ENCODE results near the gene ACOX2. TPM values are rescaled to one million over a fixed set of nuclear protein-coding genes. Genes with fewer than 3 reads are reported as not detected.
A peak's percentile ranks its signal among the peaks of the same experiment; 100 is the strongest.

The ACOX2 gene
- total RNA-seq, 6 experiments from 2014 or later, result 9.7 to 15.4 (median 11.8) TPM

DNA sequence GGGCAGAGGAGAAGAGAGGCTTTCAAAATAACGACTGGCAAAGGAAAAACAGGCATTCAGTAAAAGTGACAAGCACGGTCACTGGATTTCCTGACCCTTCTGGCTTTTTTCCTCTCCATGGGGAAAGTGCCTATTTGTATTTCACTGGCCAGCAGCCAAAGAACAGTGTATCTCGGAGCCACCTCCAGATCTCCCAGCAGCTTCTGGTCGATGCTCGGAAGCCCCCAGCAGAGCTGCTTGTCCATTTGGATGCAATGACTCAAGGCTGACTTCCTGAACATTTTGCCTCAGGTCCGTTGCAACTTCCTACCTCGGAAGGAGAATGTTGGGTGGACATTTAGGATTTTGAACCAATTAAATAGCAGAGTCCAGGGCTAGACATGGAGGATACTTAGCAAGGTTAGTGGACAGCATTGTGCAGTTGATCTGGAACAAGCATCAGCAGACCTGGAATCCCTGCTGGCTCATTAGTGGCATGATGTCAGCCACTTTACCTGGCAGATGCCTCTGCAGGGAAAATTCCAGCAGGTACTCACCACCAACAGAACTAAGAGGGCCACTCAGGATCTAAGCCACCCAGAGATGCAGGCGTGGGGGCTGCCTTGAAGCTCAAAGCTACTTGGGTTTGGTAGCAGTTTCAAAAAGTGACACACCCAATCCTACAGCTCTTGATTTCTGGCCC lies 39.1 kb upstream of the ACOX2 start:
- Mint-ChIP-seq H3K4me3 (no peak overlapping the region), H3K36me3 (ENCODE audit: low read depth) (peaks cover 12% of the 10 kb centered on the region), H3K27ac (no peak overlapping the region), H3K9me3 (peaks cover 5% of the 10 kb centered on the region; the same call in 1 of the 2 replicates), H3K27me3 (ENCODE audit: insufficient read depth) (peaks cover 10% of the 10 kb centered on the region), H3K4me1 (ENCODE audit: low read depth) (peaks cover 38% of the 10 kb centered on the region)
- DNase-seq, result no peak
- TF ChIP-seq, protein P1, sequence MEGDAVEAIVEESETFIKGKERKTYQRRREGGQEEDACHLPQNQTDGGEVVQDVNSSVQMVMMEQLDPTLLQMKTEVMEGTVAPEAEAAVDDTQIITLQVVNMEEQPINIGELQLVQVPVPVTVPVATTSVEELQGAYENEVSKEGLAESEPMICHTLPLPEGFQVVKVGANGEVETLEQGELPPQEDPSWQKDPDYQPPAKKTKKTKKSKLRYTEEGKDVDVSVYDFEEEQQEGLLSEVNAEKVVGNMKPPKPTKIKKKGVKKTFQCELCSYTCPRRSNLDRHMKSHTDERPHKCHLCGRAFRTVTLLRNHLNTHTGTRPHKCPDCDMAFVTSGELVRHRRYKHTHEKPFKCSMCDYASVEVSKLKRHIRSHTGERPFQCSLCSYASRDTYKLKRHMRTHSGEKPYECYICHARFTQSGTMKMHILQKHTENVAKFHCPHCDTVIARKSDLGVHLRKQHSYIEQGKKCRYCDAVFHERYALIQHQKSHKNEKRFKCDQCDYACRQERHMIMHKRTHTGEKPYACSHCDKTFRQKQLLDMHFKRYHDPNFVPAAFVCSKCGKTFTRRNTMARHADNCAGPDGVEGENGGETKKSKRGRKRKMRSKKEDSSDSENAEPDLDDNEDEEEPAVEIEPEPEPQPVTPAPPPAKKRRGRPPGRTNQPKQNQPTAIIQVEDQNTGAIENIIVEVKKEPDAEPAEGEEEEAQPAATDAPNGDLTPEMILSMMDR (IDR thresholded peaks at IDR 0.05), result no peak

DNA sequence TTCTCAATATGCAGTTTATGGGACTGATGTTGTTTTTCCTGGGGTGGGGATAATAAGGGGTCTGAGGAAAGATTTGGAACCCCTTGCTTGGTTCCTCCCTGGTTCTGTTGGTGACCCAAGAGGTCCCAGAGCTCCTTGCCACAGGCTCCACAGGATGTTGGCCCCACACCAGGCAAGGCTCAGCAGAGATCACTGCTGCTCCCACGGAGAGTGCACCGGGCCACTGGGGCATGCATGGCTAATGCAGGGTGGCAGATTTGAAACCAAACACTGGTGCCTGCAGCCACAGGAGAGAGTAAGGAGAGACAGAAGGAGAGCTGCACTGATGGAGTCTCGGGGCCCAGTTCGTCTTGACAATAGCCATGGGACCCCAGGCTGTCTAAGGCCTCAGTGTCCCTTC lies 37.7 kb upstream of the ACOX2 start:
- H3K27me3 Mint-ChIP-seq (ENCODE audit: insufficient read depth), result peaks cover 10% of the 10 kb centered on the region
- DNase-seq, result no peak
- peaks cover 5% of the 10 kb centered on the region; the same call in 1 of the 2 replicates for H3K9me3 Mint-ChIP-seq
- TF ChIP-seq, protein P1 (IDR thresholded peaks at IDR 0.05), result no peak
- H3K27ac Mint-ChIP-seq, result no peak overlapping the region
- H3K4me1 Mint-ChIP-seq (ENCODE audit: low read depth), result peaks cover 38% of the 10 kb centered on the region
- peaks cover 12% of the 10 kb centered on the region for H3K36me3 Mint-ChIP-seq (ENCODE audit: low read depth)
- H3K4me3 Mint-ChIP-seq, result no peak overlapping the region

DNA sequence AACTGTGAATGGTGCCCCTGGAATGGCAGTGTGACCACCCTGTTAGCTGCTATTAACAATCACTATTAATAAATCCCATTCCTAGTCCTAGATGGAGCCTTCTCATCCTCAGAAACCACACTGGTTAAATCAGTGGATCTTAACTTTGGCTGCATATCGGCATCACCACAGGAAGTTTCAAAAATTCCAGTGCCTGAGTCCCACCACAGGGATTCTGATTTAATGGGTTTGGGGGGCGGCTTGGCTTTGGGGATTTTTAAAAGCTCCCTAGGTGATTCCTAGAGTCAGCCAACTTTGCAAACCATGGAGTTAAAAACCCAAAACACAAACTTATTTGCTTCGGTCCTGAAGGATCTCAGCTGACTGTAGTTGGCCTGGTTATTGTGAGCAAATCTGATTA lies 37.1 kb upstream of the ACOX2 start:
- H3K27ac Mint-ChIP-seq, result no peak overlapping the region
- peaks cover 5% of the 10 kb centered on the region; the same call in 1 of the 2 replicates for H3K9me3 Mint-ChIP-seq
- peaks cover 39% of the 10 kb centered on the region for H3K4me1 Mint-ChIP-seq (ENCODE audit: low read depth)
- TF ChIP-seq, protein P1 (IDR thresholded peaks at IDR 0.05), result no peak
- peaks cover 12% of the 10 kb centered on the region for H3K36me3 Mint-ChIP-seq (ENCODE audit: low read depth)
- no peak overlapping the region for H3K4me3 Mint-ChIP-seq
- H3K27me3 Mint-ChIP-seq (ENCODE audit: insufficient read depth), result peaks cover 10% of the 10 kb centered on the region
- DNase-seq, result no peak

DNA sequence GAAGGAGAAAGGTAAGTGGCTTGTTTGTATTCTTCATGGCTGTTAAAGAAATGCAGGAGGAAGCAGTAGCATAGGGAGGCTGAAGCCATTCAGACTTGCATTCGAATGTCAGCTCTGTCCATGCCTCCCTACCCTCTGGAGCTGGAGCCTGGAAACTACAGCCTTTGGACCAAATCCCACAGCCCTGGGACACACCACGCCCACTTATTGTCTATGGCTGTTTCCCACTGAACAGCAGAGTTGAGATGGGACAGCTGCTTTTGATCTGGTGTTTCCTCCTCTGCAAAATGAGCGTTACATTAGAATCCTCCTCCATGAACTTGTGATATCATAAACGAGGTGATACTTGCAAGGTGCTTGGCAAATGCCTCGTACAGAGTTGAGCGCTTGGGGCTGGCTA lies 36.6 kb upstream of the ACOX2 start:
- Mint-ChIP-seq H3K4me3 (no peak overlapping the region), H3K27ac (no peak overlapping the region), H3K4me1 (ENCODE audit: low read depth) (peaks cover 44% of the 10 kb centered on the region), H3K27me3 (ENCODE audit: insufficient read depth) (peaks cover 5% of the 10 kb centered on the region), H3K9me3 (peaks cover 5% of the 10 kb centered on the region; the same call in 1 of the 2 replicates), H3K36me3 (ENCODE audit: low read depth) (peaks cover 12% of the 10 kb centered on the region)
- no peak for DNase-seq
- TF ChIP-seq, protein P1 (IDR thresholded peaks at IDR 0.05), result no peak

DNA sequence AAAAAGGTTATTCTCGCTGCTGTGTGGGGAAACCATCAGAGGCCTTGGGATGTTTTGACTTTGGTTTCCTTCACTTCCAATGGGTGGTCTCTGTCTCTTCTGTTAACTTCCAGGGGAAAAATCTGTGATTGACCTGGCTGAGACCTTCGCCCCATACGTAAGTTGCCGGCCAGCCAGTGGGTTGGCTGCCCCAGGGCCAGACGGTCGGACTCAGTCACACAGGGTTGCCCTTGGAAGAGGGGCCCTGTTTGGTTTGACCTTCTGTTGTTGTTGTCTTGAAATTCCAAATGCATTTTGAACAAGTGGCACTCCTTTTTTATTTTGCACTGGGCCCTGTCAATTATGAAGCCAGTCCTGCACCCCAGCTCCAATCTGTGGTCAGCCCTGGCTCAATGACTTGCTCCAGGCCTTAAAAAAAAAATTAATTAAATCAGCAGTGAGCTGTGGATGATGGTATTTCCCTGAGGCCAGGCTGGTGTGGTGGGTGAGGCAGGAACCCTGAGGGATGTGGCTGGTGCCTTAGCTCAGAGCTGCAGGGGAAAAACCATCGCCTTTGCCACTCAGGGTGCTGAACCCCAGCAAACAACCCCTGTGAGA lies 35.7 kb upstream of the ACOX2 start:
- no peak overlapping the region for H3K27ac Mint-ChIP-seq
- H3K36me3 Mint-ChIP-seq (ENCODE audit: low read depth), result peaks cover 12% of the 10 kb centered on the region
- peaks cover 4% of the 10 kb centered on the region; the same call in 1 of the 2 replicates for H3K27me3 Mint-ChIP-seq (ENCODE audit: insufficient read depth)
- peak; percentile 16 for DNase-seq
- peaks cover 5% of the 10 kb centered on the region; the same call in 1 of the 2 replicates for H3K9me3 Mint-ChIP-seq
- TF ChIP-seq, protein P1 (IDR thresholded peaks at IDR 0.05), result no peak
- peaks cover 46% of the 10 kb centered on the region for H3K4me1 Mint-ChIP-seq (ENCODE audit: low read depth)
- H3K4me3 Mint-ChIP-seq, result no peak overlapping the region

Data from HFFc6 (cell line).